OCI-LY3 (cell line): Measurements from ENCODE around the gene ACSS1.

Experiments used
- H2AFZ ChIP-seq: fragments of 200-600, 300-600 bp; shearing (Covaris generic); 2 replicates; pipeline ENCODE4 v1.6.0; 2014; ENCODE audit warnings: antibody characterized with exemption, low read depth, low read length
- H3K27ac ChIP-seq: fragments of 200-600, 300-600 bp; sonication (generic); 2 replicates; pipeline ENCODE4 v1.5.1; 2014; ENCODE audit warnings: mild to moderate bottlenecking, low read length, moderate library complexity, mixed read lengths
- H3K27me3 ChIP-seq: fragments of 200-600, 300-600 bp; sonication (generic); 2 replicates; pipeline ENCODE4 v1.6.1; 2014; ENCODE audit warnings: low read depth, low read length, mixed read lengths
- H3K36me3 ChIP-seq: fragments of 200-600, 300-600 bp; sonication (generic); replicated peaks from 2 replicates; pipeline ENCODE3; 2014; ENCODE audit warnings: low read depth, low read length, mixed read lengths
- H3K4me1 ChIP-seq: fragments of 300-600, 200-600 bp; sonication (generic); 2 replicates; pipeline ENCODE4 v1.6.1; 2014; ENCODE audit warnings: low read length, mixed read lengths
- H3K4me2 ChIP-seq: fragments of 200-600, 300-600 bp; sonication (generic); 2 replicates; pipeline ENCODE4 v1.6.1; 2014; ENCODE audit warnings: low read length, mixed read lengths
- H3K4me3 ChIP-seq: fragments of 300-600, 200-600 bp; sonication (generic); 2 replicates; pipeline ENCODE4 v1.5.1; 2014; ENCODE audit warnings: antibody characterized with exemption, mild to moderate bottlenecking, low read length, moderate library complexity
- H3K79me2 ChIP-seq: fragments of 300-600, 200-600 bp; shearing (Covaris generic); 2 replicates; pipeline ENCODE4 v1.6.1; 2014; ENCODE audit warnings: mild to moderate bottlenecking, low read length, mixed read lengths
- H3K9ac ChIP-seq: fragments of 300-600, 200-600 bp; shearing (Covaris generic); 2 replicates; pipeline ENCODE4 v1.6.0; 2014; ENCODE audit warnings: mild to moderate bottlenecking, low read length, moderate library complexity
- H3K9me3 ChIP-seq: fragments of 200-600, 300-600 bp; shearing (Covaris generic); 2 replicates; pipeline ENCODE4 v1.6.1; 2014; ENCODE audit warnings: low read length, mixed read lengths; ENCODE audit not compliant: insufficient read depth
- H4K20me1 ChIP-seq: fragments of 200-600, 300-600 bp; sonication (generic); 2 replicates; pipeline ENCODE4 v1.6.1; 2016; ENCODE audit warnings: low read length, mixed read lengths; ENCODE audit not compliant: insufficient read depth
- CTCF ChIP-seq: fragments of 200-600, 300-600 bp; sonication (generic); IDR thresholded peaks from 2 replicates; pipeline ENCODE4 v1.5.1; 2014; ENCODE audit warnings: antibody characterized with exemption, low read length, low read depth
- EZH2phosphoT487 ChIP-seq: fragments of 200-600 bp; shearing (Covaris generic); IDR thresholded peaks from 2 replicates; pipeline ENCODE4 v1.6.1; 2018; ENCODE audit warnings: antibody characterized with exemption, mixed run types, low read depth

Gene ACSS1

GRCh38 chr20:24984961-24985640 is 72.8 kb downstream of the ACSS1 start:
- no peaks in the 10 kb centered on the region for H3K4me1 ChIP-seq
- H3K79me2 ChIP-seq: peaks cover 71% of the 10 kb centered on the region
- TF ChIP-seq CTCF: no peak
- TF ChIP-seq EZH2phosphoT487: no peak
- no peak overlapping the region for H3K4me2 ChIP-seq
- H3K4me3 ChIP-seq: no peak overlapping the region
- H3K9ac ChIP-seq: no peak overlapping the region
- no peak overlapping the region for H3K27ac ChIP-seq
- peaks cover 38% of the 10 kb centered on the region for H3K36me3 ChIP-seq
- H3K27me3 ChIP-seq: no peaks in the 10 kb centered on the region
- H3K9me3 ChIP-seq: no peaks in the 10 kb centered on the region
- H2AFZ ChIP-seq: no peak overlapping the region
- 0 out of 2 replicates have a peak, but pooled peaks cover 6% of the 10 kb centered on the region for H4K20me1 ChIP-seq

GRCh38 chr20:24983896-24984295 is 74.0 kb downstream of the ACSS1 start:
- peaks cover 42% of the 10 kb centered on the region for H3K36me3 ChIP-seq
- H4K20me1 ChIP-seq: 0 out of 2 replicates have a peak, but pooled peaks cover 6% of the 10 kb centered on the region
- H3K4me1 ChIP-seq: no peaks in the 10 kb centered on the region
- H3K4me3 ChIP-seq: no peak overlapping the region
- peaks cover 68% of the 10 kb centered on the region for H3K79me2 ChIP-seq
- no peak overlapping the region for H2AFZ ChIP-seq
- H3K4me2 ChIP-seq: no peak overlapping the region
- H3K9ac ChIP-seq: no peak overlapping the region
- no peaks in the 10 kb centered on the region for H3K9me3 ChIP-seq
- TF ChIP-seq EZH2phosphoT487 (no peak), CTCF (no peak)
- no peaks in the 10 kb centered on the region for H3K27me3 ChIP-seq
- no peak overlapping the region for H3K27ac ChIP-seq

GRCh38 chr20:24981790-24982189 is 76.1 kb downstream of the ACSS1 start:
- no peak overlapping the region for H3K27ac ChIP-seq
- H3K9me3 ChIP-seq: peaks cover 1% of the 10 kb centered on the region; the same call in 1 of the 2 replicates
- no peak overlapping the region for H2AFZ ChIP-seq
- no peak overlapping the region for H3K4me3 ChIP-seq
- H3K27me3 ChIP-seq: no peaks in the 10 kb centered on the region
- H3K9ac ChIP-seq: no peak overlapping the region
- H3K4me1 ChIP-seq: no peaks in the 10 kb centered on the region
- H4K20me1 ChIP-seq: 0 out of 2 replicates have a peak, but pooled peaks cover 6% of the 10 kb centered on the region
- no peak overlapping the region for H3K4me2 ChIP-seq
- TF ChIP-seq EZH2phosphoT487 (no peak), CTCF (no peak)
- peaks cover 47% of the 10 kb centered on the region for H3K79me2 ChIP-seq
- peaks cover 52% of the 10 kb centered on the region for H3K36me3 ChIP-seq

GRCh38 chr20:24981282-24981681 is 76.7 kb downstream of the ACSS1 start:
- Histone ChIP-seq H3K79me2 (peaks cover 46% of the 10 kb centered on the region), H3K4me2 (no peak overlapping the region), H3K36me3 (peaks cover 57% of the 10 kb centered on the region), H3K27me3 (no peaks in the 10 kb centered on the region), H3K9ac (no peak overlapping the region), H3K4me1 (no peaks in the 10 kb centered on the region), H3K4me3 (no peak overlapping the region), H3K9me3 (peaks cover 6% of the 10 kb centered on the region), H2AFZ (no peak overlapping the region), H4K20me1 (0 out of 2 replicates have a peak, but pooled peaks cover 6% of the 10 kb centered on the region), H3K27ac (no peak overlapping the region)
- TF ChIP-seq EZH2phosphoT487 (no peak), CTCF (no peak)
